Fibroblast of peridontal ligament (primary cell): ENCODE data around the gene TOLLIP.
"Not testable (repeated sequence)": the region's sequence is repeated elsewhere in the genome, so short reads cannot be mapped to it uniquely, and the experiment has no call there.

Source experiments
- DNase-seq: peaks from one replicate; pipeline ENCODE4 v3.0.0-alpha.2; 2010; ENCODE audit errors: extremely low read depth

Gene TOLLIP

GRCh38 chr11:1247026-1247425 lies 62.4 kb downstream of the TOLLIP start:
- DNase-seq = not testable (repeated sequence)

GRCh38 chr11:1246301-1246700 lies 63.1 kb downstream of the TOLLIP start:
- DNase-seq = not testable (repeated sequence)

- DNase-seq = not testable (repeated sequence)
Measured at GRCh38 chr11:1245717-1246116, 63.7 kb downstream of the TOLLIP start.

- not testable (repeated sequence) for DNase-seq
Measured at GRCh38 chr11:1244557-1244956, 64.9 kb downstream of the TOLLIP start.

- DNase-seq = not testable (repeated sequence)
Measured at GRCh38 chr11:1243521-1243920, 65.9 kb downstream of the TOLLIP start.

GRCh38 chr11:1242751-1243150 lies 66.7 kb downstream of the TOLLIP start:
- DNase-seq = not testable (repeated sequence)

- no peak for DNase-seq
Measured at GRCh38 chr11:1242289-1242688, 67.1 kb downstream of the TOLLIP start.

GRCh38 chr11:1241706-1242105 lies 67.7 kb downstream of the TOLLIP start:
- DNase-seq = no peak

- DNase-seq = no peak
Measured at GRCh38 chr11:1240771-1241170, 68.7 kb downstream of the TOLLIP start.

- no peak for DNase-seq
Measured at GRCh38 chr11:1239596-1240205, 69.7 kb downstream of the TOLLIP start.

GRCh38 chr11:1238767-1239595 lies 70.5 kb downstream of the TOLLIP start:
- no peak for DNase-seq

- no peak for DNase-seq
Measured at GRCh38 chr11:1237851-1238250, 71.6 kb downstream of the TOLLIP start.

GRCh38 chr11:1237128-1237580 lies 72.3 kb downstream of the TOLLIP start:
- DNase-seq = no peak

- DNase-seq = no peak
Measured at GRCh38 chr11:1236316-1237127, 72.9 kb downstream of the TOLLIP start.

- DNase-seq = no peak
Measured at GRCh38 chr11:1235901-1236315, 73.5 kb downstream of the TOLLIP start.

- DNase-seq = no peak
Measured at GRCh38 chr11:1235306-1235900, 74.0 kb downstream of the TOLLIP start.

- DNase-seq = no peak
Measured at GRCh38 chr11:1234771-1235305, 74.6 kb downstream of the TOLLIP start.

- DNase-seq = no peak
Measured at GRCh38 chr11:1234054-1234720, 75.2 kb downstream of the TOLLIP start.

- DNase-seq = no peak
Measured at GRCh38 chr11:1233351-1234053, 75.9 kb downstream of the TOLLIP start.

- no peak for DNase-seq
Measured at GRCh38 chr11:1232883-1233321, 76.5 kb downstream of the TOLLIP start.
